ENCODE results near the gene CDC25A.
"Not testable (repeated sequence)": the region's sequence is repeated elsewhere in the genome, so short reads cannot be mapped to it uniquely, and the experiment has no call there.

Gene CDC25A

DNA sequence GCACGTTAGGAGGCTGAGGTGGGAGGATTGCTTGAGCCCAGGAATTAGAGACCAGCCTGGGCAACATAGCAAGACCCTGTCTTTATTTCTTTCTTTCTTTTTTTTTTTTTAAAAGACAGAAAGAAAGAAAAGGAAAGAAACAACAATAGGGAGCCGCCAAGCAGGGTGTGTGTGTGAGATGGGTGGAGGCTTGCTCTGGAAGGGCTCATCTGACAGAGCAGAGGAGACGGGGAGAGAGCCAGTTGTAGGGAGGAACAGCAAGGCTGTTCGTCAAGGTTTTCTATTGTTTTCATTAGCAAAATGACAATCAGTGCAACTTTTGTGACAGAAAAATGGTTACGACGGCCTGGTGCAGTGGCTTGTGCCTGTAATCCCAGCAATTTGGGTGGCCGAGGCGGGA, 69.3 kb downstream of the CDC25A start (continued):
- no peak for TF ChIP-seq OSR1 (CRISPR knock-in tag; IDR thresholded peaks at IDR 0.05)
- TF ChIP-seq TOX (CRISPR knock-in tag; IDR thresholded peaks at IDR 0.05; ENCODE audit: borderline replicate concordance): no peak
- TF ChIP-seq PPARA (CRISPR knock-in tag; IDR thresholded peaks at IDR 0.05; ENCODE audit: borderline replicate concordance): no peak

DNA sequence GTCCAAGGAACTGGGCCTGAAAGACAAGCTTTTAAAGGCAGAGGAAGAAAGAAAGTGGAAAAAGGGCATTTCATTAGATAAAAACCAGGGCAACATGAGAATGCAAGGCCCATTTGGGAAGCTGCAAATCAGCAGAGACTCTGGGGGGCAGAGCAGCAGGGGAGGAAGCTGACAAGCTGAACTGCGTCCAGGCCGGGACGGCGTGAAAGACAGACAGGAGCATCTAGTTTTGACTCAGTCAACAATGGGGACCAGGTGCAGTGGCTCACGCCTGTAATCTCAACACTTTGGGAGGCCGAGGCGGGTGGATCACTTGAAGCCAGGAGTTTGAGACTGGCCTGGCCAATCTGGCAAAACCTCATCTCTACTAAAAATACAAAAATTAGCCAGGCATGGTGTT, 69.9 kb downstream of the CDC25A start:
- no peak for TF ChIP-seq ZNF70 (CRISPR knock-in tag; IDR thresholded peaks at IDR 0.05)
- TF ChIP-seq TOX (CRISPR knock-in tag; IDR thresholded peaks at IDR 0.05; ENCODE audit: borderline replicate concordance): no peak
- no peak for TF ChIP-seq ZFP30 (CRISPR knock-in tag; IDR thresholded peaks at IDR 0.05)
- TF ChIP-seq ESRRG (CRISPR knock-in tag; IDR thresholded peaks at IDR 0.05): no peak
- no peak for TF ChIP-seq CSDC2 (CRISPR knock-in tag; IDR thresholded peaks at IDR 0.05)
- no peak for TF ChIP-seq ZNF8 (CRISPR knock-in tag; IDR thresholded peaks at IDR 0.05)
- TF ChIP-seq TCF4 (CRISPR knock-in tag; IDR thresholded peaks at IDR 0.05; ENCODE audit: borderline replicate concordance): no peak
- no peak for TF ChIP-seq SNAI2 (CRISPR knock-in tag; IDR thresholded peaks at IDR 0.05)
- no peak for ATAC-seq

- TF ChIP-seq CSDC2 (CRISPR knock-in tag; IDR thresholded peaks at IDR 0.05): no peak
- no peak for TF ChIP-seq PPARA (CRISPR knock-in tag; IDR thresholded peaks at IDR 0.05; ENCODE audit: borderline replicate concordance)
- TF ChIP-seq ZNF565 (CRISPR knock-in tag; conservative IDR thresholded peaks at IDR 0.05; ENCODE audit: low read depth): no peak
- TF ChIP-seq TOX (CRISPR knock-in tag; IDR thresholded peaks at IDR 0.05; ENCODE audit: borderline replicate concordance): no peak
- no peak for TF ChIP-seq ISL1 (CRISPR knock-in tag; IDR thresholded peaks at IDR 0.05)
- TF ChIP-seq ZC3H10 (CRISPR knock-in tag; IDR thresholded peaks at IDR 0.05): no peak
- peak; percentile 36; the same call in 1 of the 3 replicates for ATAC-seq
These were observed 75.4 kb downstream of the CDC25A start for GRCh38 chr3:48112813-48113212.

DNA sequence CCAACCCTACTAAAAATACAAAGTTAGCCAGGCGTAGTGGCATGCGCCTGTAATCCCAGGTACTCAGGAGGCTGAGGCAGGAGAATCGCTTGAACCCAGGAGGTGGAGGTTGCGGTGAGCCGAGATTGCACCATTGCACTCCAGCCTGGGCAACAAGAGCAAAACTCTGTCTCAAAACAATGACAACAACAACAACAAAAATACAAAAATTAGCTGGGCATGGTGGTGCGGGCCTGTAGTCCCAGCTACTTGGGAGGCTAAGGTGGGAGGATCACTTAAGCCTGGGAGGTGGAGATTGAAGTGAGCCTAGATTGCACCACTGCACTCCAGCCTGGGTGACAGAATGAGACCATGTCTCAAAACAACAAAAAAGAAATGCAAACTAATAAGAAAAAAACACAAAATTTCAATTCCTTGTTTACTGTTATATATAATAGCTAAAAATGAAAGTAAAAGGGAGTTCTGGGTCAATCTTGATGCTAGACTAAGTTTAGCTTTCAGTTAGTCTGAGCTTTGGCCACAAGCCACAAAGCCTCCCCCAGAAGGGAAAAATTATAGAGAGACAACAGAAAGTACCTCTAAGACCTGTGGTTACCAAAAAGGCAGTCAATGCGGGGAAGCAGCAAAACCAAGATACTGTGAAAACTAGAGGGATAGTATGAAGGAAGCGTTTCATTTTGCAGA, 76.0 kb downstream of the CDC25A start:
- ATAC-seq: not testable (repeated sequence)

- ATAC-seq: no peak
- TF ChIP-seq OSR1 (CRISPR knock-in tag; IDR thresholded peaks at IDR 0.05): no peak
- TF ChIP-seq ZC3H10 (CRISPR knock-in tag; IDR thresholded peaks at IDR 0.05): no peak
- no peak for TF ChIP-seq TCF4 (CRISPR knock-in tag; IDR thresholded peaks at IDR 0.05; ENCODE audit: borderline replicate concordance)
- TF ChIP-seq CSDC2 (CRISPR knock-in tag; IDR thresholded peaks at IDR 0.05): no peak
- no peak for TF ChIP-seq ARNTL (CRISPR knock-in tag; IDR thresholded peaks at IDR 0.05; ENCODE audit: borderline replicate concordance, low read depth)
- no peak for TF ChIP-seq SNAI2 (CRISPR knock-in tag; IDR thresholded peaks at IDR 0.05)
- TF ChIP-seq ESRRG (CRISPR knock-in tag; IDR thresholded peaks at IDR 0.05): no peak
- TF ChIP-seq, protein P1, sequence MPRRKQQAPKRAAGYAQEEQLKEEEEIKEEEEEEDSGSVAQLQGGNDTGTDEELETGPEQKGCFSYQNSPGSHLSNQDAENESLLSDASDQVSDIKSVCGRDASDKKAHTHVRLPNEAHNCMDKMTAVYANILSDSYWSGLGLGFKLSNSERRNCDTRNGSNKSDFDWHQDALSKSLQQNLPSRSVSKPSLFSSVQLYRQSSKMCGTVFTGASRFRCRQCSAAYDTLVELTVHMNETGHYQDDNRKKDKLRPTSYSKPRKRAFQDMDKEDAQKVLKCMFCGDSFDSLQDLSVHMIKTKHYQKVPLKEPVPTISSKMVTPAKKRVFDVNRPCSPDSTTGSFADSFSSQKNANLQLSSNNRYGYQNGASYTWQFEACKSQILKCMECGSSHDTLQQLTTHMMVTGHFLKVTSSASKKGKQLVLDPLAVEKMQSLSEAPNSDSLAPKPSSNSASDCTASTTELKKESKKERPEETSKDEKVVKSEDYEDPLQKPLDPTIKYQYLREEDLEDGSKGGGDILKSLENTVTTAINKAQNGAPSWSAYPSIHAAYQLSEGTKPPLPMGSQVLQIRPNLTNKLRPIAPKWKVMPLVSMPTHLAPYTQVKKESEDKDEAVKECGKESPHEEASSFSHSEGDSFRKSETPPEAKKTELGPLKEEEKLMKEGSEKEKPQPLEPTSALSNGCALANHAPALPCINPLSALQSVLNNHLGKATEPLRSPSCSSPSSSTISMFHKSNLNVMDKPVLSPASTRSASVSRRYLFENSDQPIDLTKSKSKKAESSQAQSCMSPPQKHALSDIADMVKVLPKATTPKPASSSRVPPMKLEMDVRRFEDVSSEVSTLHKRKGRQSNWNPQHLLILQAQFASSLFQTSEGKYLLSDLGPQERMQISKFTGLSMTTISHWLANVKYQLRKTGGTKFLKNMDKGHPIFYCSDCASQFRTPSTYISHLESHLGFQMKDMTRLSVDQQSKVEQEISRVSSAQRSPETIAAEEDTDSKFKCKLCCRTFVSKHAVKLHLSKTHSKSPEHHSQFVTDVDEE (CRISPR knock-in tag; IDR thresholded peaks at IDR 0.05): no peak
- no peak for TF ChIP-seq CSRNP3 (CRISPR knock-in tag; IDR thresholded peaks at IDR 0.05)
These were observed 77.8 kb downstream of the CDC25A start for GRCh38 chr3:48110463-48110862.

GRCh38 chr3:48107227-48107626, 81.0 kb downstream of the CDC25A start:
- no peak for ATAC-seq
- TF ChIP-seq CSDC2 (CRISPR knock-in tag; IDR thresholded peaks at IDR 0.05): no peak
- TF ChIP-seq, protein P1 (CRISPR knock-in tag; IDR thresholded peaks at IDR 0.05): no peak
- no peak for TF ChIP-seq ZC3H10 (CRISPR knock-in tag; IDR thresholded peaks at IDR 0.05)
- TF ChIP-seq, protein P2, sequence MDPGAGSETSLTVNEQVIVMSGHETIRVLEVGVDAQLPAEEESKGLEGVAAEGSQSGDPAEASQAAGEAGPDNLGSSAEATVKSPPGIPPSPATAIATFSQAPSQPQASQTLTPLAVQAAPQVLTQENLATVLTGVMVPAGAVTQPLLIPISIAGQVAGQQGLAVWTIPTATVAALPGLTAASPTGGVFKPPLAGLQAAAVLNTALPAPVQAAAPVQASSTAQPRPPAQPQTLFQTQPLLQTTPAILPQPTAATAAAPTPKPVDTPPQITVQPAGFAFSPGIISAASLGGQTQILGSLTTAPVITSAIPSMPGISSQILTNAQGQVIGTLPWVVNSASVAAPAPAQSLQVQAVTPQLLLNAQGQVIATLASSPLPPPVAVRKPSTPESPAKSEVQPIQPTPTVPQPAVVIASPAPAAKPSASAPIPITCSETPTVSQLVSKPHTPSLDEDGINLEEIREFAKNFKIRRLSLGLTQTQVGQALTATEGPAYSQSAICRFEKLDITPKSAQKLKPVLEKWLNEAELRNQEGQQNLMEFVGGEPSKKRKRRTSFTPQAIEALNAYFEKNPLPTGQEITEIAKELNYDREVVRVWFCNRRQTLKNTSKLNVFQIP (CRISPR knock-in tag; IDR thresholded peaks at IDR 0.05; ENCODE audit: borderline replicate concordance, low read depth): no peak
- no peak for TF ChIP-seq ZNF8 (CRISPR knock-in tag; IDR thresholded peaks at IDR 0.05)
- TF ChIP-seq CSRNP3 (CRISPR knock-in tag; IDR thresholded peaks at IDR 0.05): no peak

Measured in SK-N-SH treated with all-trans-retinoic acid at 6 μM for 48 hours (cell line).